Spleen (tissue), 7 donors: ENCODE results near the gene DCPS.
A peak's percentile ranks its signal among the peaks of the same experiment; 100 is the strongest.

Source experiments
- POLR2A ChIP-seq, 3 donors: fragments of 450-650 bp; IDR thresholded peaks; one replicate each; pipeline ENCODE4 v1.5.1; 2017; ENCODE audit warnings: antibody characterized with exemption in 3 of 3, mild to moderate bottlenecking in 1 of 3
- POLR2AphosphoS5 ChIP-seq, 3 donors: sonication (generic); formaldehyde crosslinking; IDR thresholded peaks; one replicate each; pipeline ENCODE4 v1.5.1; 2017; ENCODE audit warnings: antibody characterized with exemption in 3 of 3
- TF ChIP-seq, protein P1 (sequence below), 11 experiments: fragments of 200-600 bp in 7 of 11; fragments of 450-650 bp in 4 of 11; sonication (generic) in 4 of 11; IDR thresholded peaks in 8 of 11; conservative IDR thresholded peaks in 3 of 11; 1 replicate in 7 of 11; 2 replicates in 4 of 11; pipeline versions ENCODE4 v1.4.0 to v1.8.0; 2016 to 2021; ENCODE audit warnings: antibody characterized with exemption in 11 of 11, inconsistent platforms in 4 of 11, mild to moderate bottlenecking in 1 of 11
- donor health status: DM: no; HTN: no; CAD: no; lungs with moderate emphysema.
- donor health status: DM: no; HTN: no; CAD: no.
- donor health status: DM: no; HTN: no; CAD: no.

DNA sequence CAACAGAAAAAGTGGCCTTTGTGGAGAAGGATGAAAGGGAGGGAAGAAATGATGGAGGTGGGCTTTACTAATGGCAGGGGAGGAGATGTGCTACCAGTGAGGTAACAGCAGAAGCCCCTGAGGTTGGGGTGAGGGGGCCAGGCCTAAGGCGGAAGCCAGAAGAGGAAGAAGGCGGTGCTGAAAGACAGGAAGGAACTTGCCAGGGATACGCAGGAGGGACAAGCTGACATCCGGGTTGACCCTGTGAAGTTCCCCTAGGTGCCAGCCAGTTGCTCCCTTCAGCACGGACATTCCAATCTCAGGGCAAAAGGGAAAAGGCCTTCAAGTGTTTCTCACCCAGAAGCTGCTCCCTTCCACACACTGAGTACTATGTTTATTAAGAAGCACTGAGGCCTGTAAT, 23.3 kb upstream of the DCPS start:
- TF ChIP-seq, protein P1, sequence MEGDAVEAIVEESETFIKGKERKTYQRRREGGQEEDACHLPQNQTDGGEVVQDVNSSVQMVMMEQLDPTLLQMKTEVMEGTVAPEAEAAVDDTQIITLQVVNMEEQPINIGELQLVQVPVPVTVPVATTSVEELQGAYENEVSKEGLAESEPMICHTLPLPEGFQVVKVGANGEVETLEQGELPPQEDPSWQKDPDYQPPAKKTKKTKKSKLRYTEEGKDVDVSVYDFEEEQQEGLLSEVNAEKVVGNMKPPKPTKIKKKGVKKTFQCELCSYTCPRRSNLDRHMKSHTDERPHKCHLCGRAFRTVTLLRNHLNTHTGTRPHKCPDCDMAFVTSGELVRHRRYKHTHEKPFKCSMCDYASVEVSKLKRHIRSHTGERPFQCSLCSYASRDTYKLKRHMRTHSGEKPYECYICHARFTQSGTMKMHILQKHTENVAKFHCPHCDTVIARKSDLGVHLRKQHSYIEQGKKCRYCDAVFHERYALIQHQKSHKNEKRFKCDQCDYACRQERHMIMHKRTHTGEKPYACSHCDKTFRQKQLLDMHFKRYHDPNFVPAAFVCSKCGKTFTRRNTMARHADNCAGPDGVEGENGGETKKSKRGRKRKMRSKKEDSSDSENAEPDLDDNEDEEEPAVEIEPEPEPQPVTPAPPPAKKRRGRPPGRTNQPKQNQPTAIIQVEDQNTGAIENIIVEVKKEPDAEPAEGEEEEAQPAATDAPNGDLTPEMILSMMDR (IDR thresholded peaks at IDR 0.05 in 8 of 11, conservative IDR thresholded peaks at IDR 0.05 in 3 of 11): no peak
- TF ChIP-seq POLR2A (IDR thresholded peaks at IDR 0.05): no peak
- TF ChIP-seq POLR2AphosphoS5 (IDR thresholded peaks at IDR 0.05): peak in 2 of 3 donors; percentile 56 to 67
